Ishikawa (cell line): ENCODE data around the gene HEXIM2.

Experiments
- RAD21 ChIP-seq: IDR thresholded peaks from 2 replicates; pipeline ENCODE4 v1.6.1; 2012; ENCODE audit warnings: low read depth
- TF ChIP-seq, protein P1 (sequence below): IDR thresholded peaks from 2 replicates; pipeline ENCODE4 v1.6.1; 2012

DNA sequence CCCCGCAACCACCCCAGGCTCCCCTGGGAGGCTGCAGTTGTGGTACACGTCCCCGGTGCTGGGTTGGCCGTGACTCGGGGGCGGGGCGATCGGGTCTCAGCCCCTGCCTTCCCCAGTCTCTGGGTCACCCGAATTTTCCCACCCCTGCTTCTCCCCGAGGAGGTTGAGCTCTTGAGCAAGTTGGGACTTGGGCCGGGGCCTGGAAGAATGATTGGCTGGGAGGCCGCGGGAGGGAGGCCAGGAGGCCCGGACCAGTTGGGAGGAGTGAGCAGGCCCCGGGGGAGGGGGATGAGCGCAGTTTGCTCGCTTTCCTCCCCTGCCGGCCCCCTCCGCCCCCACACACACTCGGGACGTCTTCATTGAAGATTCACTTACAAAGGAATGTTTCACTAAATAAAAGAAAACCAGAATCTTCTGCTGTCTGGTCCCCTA, 17.9 kb upstream of the HEXIM2 start:
- TF ChIP-seq RAD21: no peak
- TF ChIP-seq, protein P1, sequence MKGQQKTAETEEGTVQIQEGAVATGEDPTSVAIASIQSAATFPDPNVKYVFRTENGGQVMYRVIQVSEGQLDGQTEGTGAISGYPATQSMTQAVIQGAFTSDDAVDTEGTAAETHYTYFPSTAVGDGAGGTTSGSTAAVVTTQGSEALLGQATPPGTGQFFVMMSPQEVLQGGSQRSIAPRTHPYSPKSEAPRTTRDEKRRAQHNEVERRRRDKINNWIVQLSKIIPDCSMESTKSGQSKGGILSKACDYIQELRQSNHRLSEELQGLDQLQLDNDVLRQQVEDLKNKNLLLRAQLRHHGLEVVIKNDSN: no peak
